WI38 (cell line): ENCODE results near the gene MALRD1.

Source experiments
- H3K4me3 ChIP-seq: 2 replicates; pipeline ENCODE4 v1.5.1; 2011; ENCODE audit warnings: low read depth, mild to moderate bottlenecking, control low read depth, low read length
- TF ChIP-seq, protein P1 (sequence below): IDR thresholded peaks from 2 replicates; pipeline ENCODE4 v1.5.1; 2012; ENCODE audit warnings: low read depth, mild to moderate bottlenecking, control low read depth, low read length

MALRD1 gene

GRCh38 chr10:19373988-19374387, 325.4 kb downstream of the MALRD1 start:
- TF ChIP-seq, protein P1, sequence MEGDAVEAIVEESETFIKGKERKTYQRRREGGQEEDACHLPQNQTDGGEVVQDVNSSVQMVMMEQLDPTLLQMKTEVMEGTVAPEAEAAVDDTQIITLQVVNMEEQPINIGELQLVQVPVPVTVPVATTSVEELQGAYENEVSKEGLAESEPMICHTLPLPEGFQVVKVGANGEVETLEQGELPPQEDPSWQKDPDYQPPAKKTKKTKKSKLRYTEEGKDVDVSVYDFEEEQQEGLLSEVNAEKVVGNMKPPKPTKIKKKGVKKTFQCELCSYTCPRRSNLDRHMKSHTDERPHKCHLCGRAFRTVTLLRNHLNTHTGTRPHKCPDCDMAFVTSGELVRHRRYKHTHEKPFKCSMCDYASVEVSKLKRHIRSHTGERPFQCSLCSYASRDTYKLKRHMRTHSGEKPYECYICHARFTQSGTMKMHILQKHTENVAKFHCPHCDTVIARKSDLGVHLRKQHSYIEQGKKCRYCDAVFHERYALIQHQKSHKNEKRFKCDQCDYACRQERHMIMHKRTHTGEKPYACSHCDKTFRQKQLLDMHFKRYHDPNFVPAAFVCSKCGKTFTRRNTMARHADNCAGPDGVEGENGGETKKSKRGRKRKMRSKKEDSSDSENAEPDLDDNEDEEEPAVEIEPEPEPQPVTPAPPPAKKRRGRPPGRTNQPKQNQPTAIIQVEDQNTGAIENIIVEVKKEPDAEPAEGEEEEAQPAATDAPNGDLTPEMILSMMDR: no peak
- no peak overlapping the region for H3K4me3 ChIP-seq

- TF ChIP-seq, protein P1: no peak
- H3K4me3 ChIP-seq: no peak overlapping the region
Observed at GRCh38 chr10:19385846-19386450, 337.3 kb downstream of the MALRD1 start.

- no peak overlapping the region for H3K4me3 ChIP-seq
- TF ChIP-seq, protein P1: no peak
Observed at GRCh38 chr10:19408924-19409323, 360.3 kb downstream of the MALRD1 start.

DNA sequence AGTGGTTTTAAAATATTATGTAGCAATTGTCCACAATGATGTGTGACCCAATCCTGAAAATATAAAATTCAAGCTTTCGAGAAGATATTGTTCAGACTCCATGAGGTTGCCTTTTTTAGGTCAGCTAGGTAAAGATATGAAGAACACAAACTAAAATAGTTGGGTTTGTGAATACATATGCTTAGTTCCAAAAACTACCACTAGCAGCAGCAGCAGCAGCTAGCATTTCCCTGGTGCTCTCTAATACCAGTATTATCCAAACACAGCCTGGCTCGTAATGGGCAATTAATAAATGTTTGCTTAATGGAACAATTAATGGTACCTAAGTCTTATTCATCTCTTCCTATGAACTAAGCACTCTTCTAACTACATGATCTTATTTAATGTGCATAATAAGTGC, 362.5 kb downstream of the MALRD1 start:
- TF ChIP-seq, protein P1: no peak
- no peak overlapping the region for H3K4me3 ChIP-seq

DNA sequence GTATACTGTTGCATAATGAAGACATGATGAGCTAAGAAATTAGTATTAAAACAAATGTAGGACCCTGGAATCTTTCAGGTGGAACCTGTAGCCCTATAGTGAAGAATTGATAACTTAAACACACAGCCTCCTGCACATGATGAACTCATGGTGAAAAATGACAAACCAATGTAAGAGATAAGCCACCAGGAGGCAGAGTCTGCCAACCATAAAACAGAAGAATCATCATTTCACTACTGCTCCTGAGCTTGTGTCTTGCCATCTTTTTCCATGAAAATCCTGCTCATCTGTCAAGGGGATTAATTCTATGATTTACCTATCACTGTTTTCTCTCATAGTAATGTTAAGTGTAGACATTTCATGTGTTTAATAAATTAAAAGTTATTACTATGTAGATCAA, 363.9 kb downstream of the MALRD1 start:
- H3K4me3 ChIP-seq: no peak overlapping the region
- TF ChIP-seq, protein P1: 0 out of 2 replicates have a peak, but pooled peaks have one; percentile 12

DNA sequence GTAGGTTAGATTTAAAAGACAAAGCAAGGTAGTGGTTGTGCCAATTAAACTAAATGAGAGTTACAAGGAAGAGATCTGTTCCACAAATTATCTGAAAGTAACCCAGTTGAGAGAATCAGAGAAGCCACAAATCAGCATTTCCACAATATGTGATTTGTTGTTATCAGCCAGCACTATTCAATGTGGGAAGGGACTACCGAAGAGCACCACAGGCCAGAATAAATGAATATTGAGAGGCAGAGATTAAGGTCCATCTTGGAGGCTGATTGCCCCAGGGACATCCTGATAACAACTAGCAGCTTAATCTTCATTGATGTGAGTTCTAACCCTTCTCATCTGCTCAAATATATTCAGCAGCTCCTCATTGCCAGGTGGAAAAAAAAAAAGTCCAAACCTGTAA, 367.6 kb downstream of the MALRD1 start:
- H3K4me3 ChIP-seq: no peak overlapping the region
- TF ChIP-seq, protein P1: no peak

- TF ChIP-seq, protein P1: no peak
- H3K4me3 ChIP-seq: no peak overlapping the region
Observed at GRCh38 chr10:19417740-19418139, 369.1 kb downstream of the MALRD1 start.
